Measurements from ENCODE around the gene PTPRCAP. TPM values are rescaled to one million over a fixed set of nuclear protein-coding genes. Genes with fewer than 3 reads are reported as not detected.

The PTPRCAP gene
- polyA plus RNA-seq, 1 donor (not counting 4 experiments of a cell fraction or from before 2014, with no cell fraction given): not detected

- Histone ChIP-seq H3K27me3 (ENCODE audit: control insufficient read depth, extremely low read depth, insufficient read depth, low read length) (no peaks in the 10 kb centered on the region), H4K20me1 (ENCODE audit: control insufficient read depth, extremely low read depth, insufficient read depth, low read length) (no peaks in the 10 kb centered on the region), H3K36me3 (ENCODE audit: control insufficient read depth in 2 of 2, extremely low read depth in 1 of 2, insufficient read depth in 2 of 2, low read length in 2 of 2) (peaks cover 23 to 36% of the 10 kb centered on the region in 2 experiments), H2AFZ (ENCODE audit: control insufficient read depth, low read length) (no peak overlapping the region), H3K9me3 (ENCODE audit: control insufficient read depth, low read depth, low read length) (no peaks in the 10 kb centered on the region), H3K4me2 (ENCODE audit: control insufficient read depth, extremely low read depth, insufficient read depth, low read depth, low read length) (no peak overlapping the region), H3K79me2 (ENCODE audit: control insufficient read depth, insufficient read depth, low read length) (peaks cover 18% of the 10 kb centered on the region), H3K4me1 (ENCODE audit: control insufficient read depth, extremely low read depth, insufficient read depth, low read length) (peaks cover 12% of the 10 kb centered on the region), H3K9me1 (ENCODE audit: control insufficient read depth, extremely low read depth, insufficient read depth, low read length) (no peaks in the 10 kb centered on the region), H3K27ac (ENCODE audit: control insufficient read depth, insufficient read depth, low read length) (no peak overlapping the region), H3K9ac (ENCODE audit: control insufficient read depth, extremely low read depth, insufficient read depth, low read length) (no peak overlapping the region), H3K4me3 (ENCODE audit: control insufficient read depth in 2 of 3, extremely low read depth in 1 of 3, insufficient read depth in 2 of 3, low read depth in 1 of 3, low read length in 3 of 3) (no peak overlapping the region)
- TF ChIP-seq CTCF (optimal IDR thresholded peaks at IDR 0.05 in 1 of 3, IDR thresholded peaks at IDR 0.05 in 1 of 3, conservative IDR thresholded peaks at IDR 0.05 in 1 of 3; ENCODE audit: extremely low read depth in 1 of 3, insufficient read depth in 2 of 3, low read length in 3 of 3) (no peak), EZH2 (IDR thresholded peaks at IDR 0.05; ENCODE audit: low read length) (no peak)
- FAIRE-seq (no peak), DNase-seq (ENCODE audit: low read depth, low spot score) (no peak)
- dilution Hi-C loops (cut with MboI; ENCODE audit: extremely low pct_ligation_motif_present, low sequenced_read_pairs): no loop called here
Measured at GRCh38 chr11:67397986-67398660, 39.4 kb downstream of the PTPRCAP start.

GRCh38 chr11:67397536-67397935, 39.9 kb downstream of the PTPRCAP start:
- dilution Hi-C loops (cut with MboI; ENCODE audit: extremely low pct_ligation_motif_present, low sequenced_read_pairs): no loop called here
- peaks cover 15% of the 10 kb centered on the region for H3K4me1 ChIP-seq (ENCODE audit: control insufficient read depth, extremely low read depth, insufficient read depth, low read length)
- no peak overlapping the region for H3K4me3 ChIP-seq (ENCODE audit: control insufficient read depth in 2 of 3, extremely low read depth in 1 of 3, insufficient read depth in 2 of 3, low read depth in 1 of 3, low read length in 3 of 3)
- H3K27ac ChIP-seq (ENCODE audit: control insufficient read depth, insufficient read depth, low read length): no peak overlapping the region
- FAIRE-seq: no peak
- H3K27me3 ChIP-seq (ENCODE audit: control insufficient read depth, extremely low read depth, insufficient read depth, low read length): no peaks in the 10 kb centered on the region
- H3K36me3 ChIP-seq (ENCODE audit: control insufficient read depth in 2 of 2, extremely low read depth in 1 of 2, insufficient read depth in 2 of 2, low read length in 2 of 2): peaks cover 23 to 36% of the 10 kb centered on the region in 2 experiments
- H3K9me1 ChIP-seq (ENCODE audit: control insufficient read depth, extremely low read depth, insufficient read depth, low read length): no peaks in the 10 kb centered on the region
- H4K20me1 ChIP-seq (ENCODE audit: control insufficient read depth, extremely low read depth, insufficient read depth, low read length): no peaks in the 10 kb centered on the region
- H3K9ac ChIP-seq (ENCODE audit: control insufficient read depth, extremely low read depth, insufficient read depth, low read length): no peak overlapping the region
- no peak overlapping the region for H2AFZ ChIP-seq (ENCODE audit: control insufficient read depth, low read length)
- no peaks in the 10 kb centered on the region for H3K9me3 ChIP-seq (ENCODE audit: control insufficient read depth, low read depth, low read length)
- TF ChIP-seq CTCF (optimal IDR thresholded peaks at IDR 0.05 in 1 of 3, IDR thresholded peaks at IDR 0.05 in 1 of 3, conservative IDR thresholded peaks at IDR 0.05 in 1 of 3; ENCODE audit: extremely low read depth in 1 of 3, insufficient read depth in 2 of 3, low read length in 3 of 3) (no peak), EZH2 (IDR thresholded peaks at IDR 0.05; ENCODE audit: low read length) (no peak)
- no peak for DNase-seq (ENCODE audit: low read depth, low spot score)
- no peak overlapping the region for H3K4me2 ChIP-seq (ENCODE audit: control insufficient read depth, extremely low read depth, insufficient read depth, low read depth, low read length)
- H3K79me2 ChIP-seq (ENCODE audit: control insufficient read depth, insufficient read depth, low read length): peaks cover 21% of the 10 kb centered on the region

All from keratinocyte (primary cell).